Measurements from ENCODE around the gene SLC7A10.
A peak's percentile ranks its signal among the peaks of the same experiment; 100 is the strongest.

The SLC7A10 gene

GRCh38 chr19:33225458-33225926 is at the start of gene SLC7A10:
TSS of gene SLC7A10 (minus strand) at chr19:33225850. CDS start at chr19:33225703, 147 bp downstream.
- DNase-seq = no peak

GRCh38 chr19:33274663-33275558 is 49.3 kb upstream of the SLC7A10 start:
- no peak for DNase-seq

- DNase-seq = peak; percentile 48
Observed at GRCh38 chr19:33273881-33274662, 48.4 kb upstream of the SLC7A10 start.

GRCh38 chr19:33273065-33273736 is 47.6 kb upstream of the SLC7A10 start:
- DNase-seq = no peak

GRCh38 chr19:33271246-33272021 is 45.8 kb upstream of the SLC7A10 start:
- no peak for DNase-seq

GRCh38 chr19:33270769-33271168 is 45.1 kb upstream of the SLC7A10 start:
- no peak for DNase-seq

- no peak for DNase-seq
Observed at GRCh38 chr19:33269016-33269415, 43.4 kb upstream of the SLC7A10 start.

- no peak for DNase-seq
Observed at GRCh38 chr19:33268162-33268991, 42.7 kb upstream of the SLC7A10 start.

GRCh38 chr19:33267706-33268105 is 42.1 kb upstream of the SLC7A10 start:
- no peak for DNase-seq

- DNase-seq = no peak
Observed at GRCh38 chr19:33266974-33267484, 41.4 kb upstream of the SLC7A10 start.

GRCh38 chr19:33264881-33265445 is 39.3 kb upstream of the SLC7A10 start:
- no peak for DNase-seq

GRCh38 chr19:33263325-33264023 is 37.8 kb upstream of the SLC7A10 start:
- DNase-seq = no peak

GRCh38 chr19:33261511-33262189 is 36.0 kb upstream of the SLC7A10 start:
- DNase-seq = no peak

GRCh38 chr19:33260628-33261418 is 35.2 kb upstream of the SLC7A10 start:
- no peak for DNase-seq

- DNase-seq = no peak
Observed at GRCh38 chr19:33259539-33259938, 33.9 kb upstream of the SLC7A10 start.

- no peak for DNase-seq
Observed at GRCh38 chr19:33257828-33258227, 32.2 kb upstream of the SLC7A10 start.

GRCh38 chr19:33256261-33256660 is 30.6 kb upstream of the SLC7A10 start:
- DNase-seq = no peak

- no peak for DNase-seq
Observed at GRCh38 chr19:33255781-33256180, 30.1 kb upstream of the SLC7A10 start.
